Kasumi-1 (cell line): ENCODE measurements around the gene TPPP3.
A peak's percentile ranks its signal among the peaks of the same experiment; 100 is the strongest.

Experiments used
- DNase-seq, 2 experiments: peaks; one replicate each; lab custom pipeline; 2025; lab: John Stamatoyannopoulos, UW

Gene TPPP3

DNA sequence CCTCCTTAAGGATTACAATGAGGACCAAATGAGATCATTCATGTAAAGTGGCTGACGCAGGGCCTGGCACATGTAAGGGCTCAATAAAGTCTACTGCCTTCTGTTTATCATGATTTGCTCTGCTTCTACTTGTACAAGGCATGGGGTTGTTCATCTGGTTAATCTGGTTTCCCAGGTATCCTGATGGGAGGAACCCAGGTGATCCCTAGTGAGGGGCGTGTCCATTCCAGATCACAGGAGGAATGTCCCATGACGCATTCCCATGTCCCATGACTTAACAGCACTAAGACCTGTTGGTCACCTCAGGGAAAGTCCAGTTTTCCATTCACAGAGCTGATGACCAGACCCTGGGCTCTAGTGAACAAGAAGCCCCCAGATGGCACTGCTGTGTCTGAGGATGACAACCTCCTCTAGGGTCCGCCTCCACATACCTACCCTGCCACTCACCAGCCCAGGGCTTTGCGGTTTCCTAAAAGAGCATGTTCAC, 11.5 kb upstream of the TPPP3 start:
- DNase-seq: no peak

DNA sequence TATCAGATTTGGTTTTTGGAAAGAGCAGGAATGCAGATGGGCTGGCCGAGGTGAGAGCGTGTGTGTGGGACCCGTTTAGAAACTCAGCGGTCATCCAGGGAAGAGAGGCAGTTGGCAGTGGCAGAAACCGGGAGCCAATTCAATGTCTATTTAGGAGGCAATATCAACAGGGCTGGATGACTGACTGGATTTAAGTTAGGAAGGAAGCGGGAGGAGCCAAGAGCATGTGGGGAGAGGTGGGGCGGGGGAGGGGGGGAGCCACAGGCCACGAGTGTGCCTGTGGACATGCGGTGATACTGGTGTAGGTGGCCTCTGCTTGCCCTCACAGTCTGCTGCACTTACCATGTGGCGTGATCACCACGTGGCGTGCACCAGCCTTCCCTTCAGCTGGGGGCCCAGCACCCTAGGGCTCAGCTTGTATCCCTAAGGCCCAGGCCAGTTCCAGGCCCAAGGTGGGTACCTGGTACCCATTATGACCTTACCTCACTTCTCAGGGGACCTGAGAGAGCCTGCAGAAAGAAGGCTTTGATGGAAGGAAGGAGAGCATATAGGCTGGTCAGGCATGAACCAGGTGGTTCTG, 10.8 kb upstream of the TPPP3 start:
- DNase-seq: no peak

- DNase-seq: no peak
Observed at GRCh38 chr16:67400901-67401300, 7.6 kb upstream of the TPPP3 start.

GRCh38 chr16:67399749-67400704, 6.7 kb upstream of the TPPP3 start:
- no peak for DNase-seq

GRCh38 chr16:67399218-67399733, 6.0 kb upstream of the TPPP3 start:
- DNase-seq: peak in 1 of 2 experiments; percentile 10

DNA sequence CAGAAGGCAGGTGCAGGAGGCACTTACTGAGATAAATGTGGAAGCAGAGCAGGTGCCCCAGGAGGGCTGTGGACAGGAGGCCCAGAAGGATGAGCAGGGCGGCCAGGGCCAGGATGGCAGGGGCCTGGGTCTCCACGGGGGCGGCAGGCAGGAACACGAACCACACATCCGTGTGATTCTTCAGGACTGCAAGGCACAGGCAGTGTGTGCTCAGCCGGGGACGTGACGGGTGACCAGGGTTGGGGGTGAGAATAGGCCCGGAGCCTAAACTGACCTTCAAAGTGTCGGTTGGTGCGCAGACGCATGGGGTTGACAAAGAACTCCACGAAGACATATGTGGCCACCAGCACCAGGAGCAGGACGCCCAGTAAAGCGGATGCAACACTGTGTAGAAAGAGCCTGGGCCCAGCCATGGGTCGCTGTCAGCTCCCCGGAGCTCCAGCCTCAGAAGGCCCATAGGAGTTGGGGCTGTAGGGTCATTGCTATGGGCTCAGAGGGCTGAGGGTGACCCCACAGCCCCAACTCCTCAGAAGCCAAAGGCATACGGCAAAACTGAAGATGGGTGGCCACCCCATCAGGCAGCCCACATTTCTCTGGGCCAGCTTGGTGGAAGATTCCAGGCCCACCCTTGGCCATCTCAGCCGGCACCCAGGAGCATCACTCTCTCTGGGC, 5.4 kb upstream of the TPPP3 start:
- no peak for DNase-seq

GRCh38 chr16:67397812-67398545, 4.7 kb upstream of the TPPP3 start:
- DNase-seq: no peak

DNA sequence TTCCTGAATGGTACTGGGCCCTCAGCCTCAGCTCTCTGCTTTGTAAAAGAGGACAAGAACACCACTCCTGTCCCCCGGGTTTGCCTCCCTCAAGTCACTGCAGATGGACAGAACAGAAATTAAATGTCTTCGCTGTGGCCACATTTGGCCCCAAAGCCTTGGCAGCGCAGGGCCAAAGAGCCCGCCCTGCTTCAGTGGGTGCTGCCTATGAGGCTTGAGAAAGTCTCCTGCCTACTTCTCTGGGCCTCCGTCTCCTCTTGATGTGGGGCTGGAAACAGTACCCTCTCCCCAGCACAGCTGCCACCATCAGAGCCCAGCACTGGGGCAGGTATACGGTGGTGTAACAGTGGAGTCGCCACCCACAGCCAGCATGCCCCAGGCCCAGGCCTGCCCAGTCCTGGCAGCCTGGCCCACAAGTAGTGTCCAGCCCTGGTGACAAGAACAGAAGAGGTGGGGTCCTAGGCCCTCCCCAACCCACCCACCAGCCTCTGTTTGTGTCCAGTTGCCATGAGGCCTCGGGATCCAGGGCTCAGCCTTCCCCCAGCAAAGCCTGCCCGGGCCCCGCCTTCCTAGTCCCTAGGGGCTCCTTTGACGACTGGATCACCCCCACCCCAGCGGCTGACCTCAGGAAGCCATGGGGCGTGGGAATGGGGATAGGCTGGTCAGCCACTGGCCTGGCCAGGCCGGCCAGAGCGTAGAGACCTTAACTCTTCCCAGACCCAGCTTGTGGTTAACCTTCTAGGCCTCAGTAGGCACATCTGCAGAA, 3.9 kb upstream of the TPPP3 start:
- DNase-seq: no peak

GRCh38 chr16:67396159-67397035, 3.1 kb upstream of the TPPP3 start:
- no peak for DNase-seq

GRCh38 chr16:67395458-67396158, 2.3 kb upstream of the TPPP3 start:
- DNase-seq: no peak

DNA sequence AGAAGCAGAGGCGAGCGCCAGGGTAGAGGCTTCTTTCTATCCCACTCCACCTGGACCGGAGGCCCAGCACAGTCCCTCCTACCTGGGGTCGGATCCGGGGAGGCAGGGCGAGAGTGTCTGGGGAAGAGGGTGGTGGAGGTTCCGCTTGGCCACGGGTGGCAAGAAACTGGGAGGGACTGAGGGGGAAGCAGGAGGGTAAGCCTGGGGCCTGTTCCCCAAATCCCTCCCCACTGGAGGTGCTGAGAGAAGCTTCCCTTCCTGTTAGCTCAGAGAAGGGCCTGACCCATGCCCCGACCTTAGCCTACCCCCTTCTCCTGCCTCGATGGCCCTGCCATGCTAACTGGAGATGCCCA, 1.8 kb upstream of the TPPP3 start:
- no peak for DNase-seq

DNA sequence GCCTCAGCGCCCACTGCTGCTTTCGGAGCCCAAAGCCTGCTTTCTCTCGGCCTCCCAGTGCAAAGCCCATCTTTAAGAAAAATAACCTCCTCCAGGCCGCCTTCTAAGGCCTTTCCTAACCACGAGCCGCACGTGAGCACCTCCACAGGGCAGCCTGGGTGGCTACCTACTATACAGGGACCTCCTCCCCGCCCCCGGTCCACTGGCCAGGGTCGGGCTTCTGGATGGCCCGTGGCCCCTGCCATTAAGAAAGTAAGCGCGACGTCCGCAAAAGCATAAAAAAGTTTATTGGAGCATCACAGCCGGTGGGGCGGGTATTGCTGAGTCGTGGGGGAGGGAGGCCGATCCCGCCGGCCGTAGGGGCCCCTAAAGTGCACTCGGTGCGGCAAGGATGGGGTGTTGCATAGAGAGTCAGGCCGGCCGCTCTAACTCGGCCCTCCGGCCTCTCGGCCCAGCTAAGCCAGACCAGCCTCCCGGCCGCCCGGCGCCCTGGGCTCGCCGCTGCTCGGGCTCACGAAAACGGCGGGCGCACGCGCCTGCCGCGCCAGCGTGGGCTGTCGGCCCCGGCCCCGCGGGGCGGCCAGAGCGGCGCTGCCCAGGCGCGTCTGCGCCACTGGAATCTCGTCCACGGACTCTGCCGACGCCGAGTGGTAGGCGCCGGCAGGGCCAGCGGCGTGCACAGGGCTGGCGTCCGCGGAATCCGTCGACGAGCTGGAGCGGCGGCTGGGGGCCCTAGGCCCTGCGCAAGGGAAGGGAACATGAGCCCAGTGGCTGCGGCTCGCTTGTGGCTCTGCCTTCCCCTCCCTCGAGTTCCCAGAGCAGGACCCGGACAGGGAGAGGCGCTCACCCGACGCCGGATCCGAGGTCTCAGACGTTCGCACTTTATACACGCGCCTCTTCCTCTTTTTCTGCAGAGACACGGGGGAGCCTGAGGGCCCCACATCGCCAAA, 1.1 kb upstream of the TPPP3 start:
- peak; percentile 79 to 85 for DNase-seq

GRCh38 chr16:67393788-67394154, 473 bp upstream of the TPPP3 start:
- DNase-seq: no peak

DNA sequence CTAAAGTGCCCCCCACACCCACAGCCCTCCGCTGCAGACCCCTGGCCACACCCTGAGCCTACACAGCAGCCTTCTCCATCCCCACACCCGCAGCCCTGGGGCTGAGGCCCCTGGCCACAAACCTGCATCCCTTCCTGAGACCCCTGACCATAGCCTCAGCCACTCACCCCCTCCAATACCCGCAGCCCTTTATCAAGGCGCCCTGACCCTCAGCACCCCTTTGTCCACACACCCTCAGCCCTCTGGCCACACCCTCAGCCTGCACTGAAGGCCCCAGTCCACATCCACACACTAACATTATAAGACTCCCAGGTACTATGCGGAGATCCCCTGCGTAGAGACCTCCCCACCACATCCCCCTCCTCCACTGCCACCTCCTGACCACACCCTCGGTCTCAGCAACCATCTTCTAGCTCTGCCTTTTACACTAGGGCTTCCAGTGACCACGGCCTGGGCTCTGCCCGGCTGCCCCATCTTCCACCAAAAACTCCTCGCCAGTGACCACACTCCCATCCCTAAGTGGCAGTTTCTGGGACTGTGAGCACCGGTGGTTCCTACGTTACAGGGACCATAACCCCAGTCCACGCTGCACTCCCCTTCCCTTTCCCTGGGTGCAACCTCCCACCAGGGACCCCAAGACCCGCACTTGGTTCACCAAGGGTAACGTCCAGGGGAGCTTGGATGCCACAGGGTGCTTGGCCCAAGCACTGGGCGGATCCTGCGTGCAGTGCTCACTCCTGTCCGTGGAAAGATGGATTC, 818 bp downstream of the TPPP3 start:
- DNase-seq: no peak

DNA sequence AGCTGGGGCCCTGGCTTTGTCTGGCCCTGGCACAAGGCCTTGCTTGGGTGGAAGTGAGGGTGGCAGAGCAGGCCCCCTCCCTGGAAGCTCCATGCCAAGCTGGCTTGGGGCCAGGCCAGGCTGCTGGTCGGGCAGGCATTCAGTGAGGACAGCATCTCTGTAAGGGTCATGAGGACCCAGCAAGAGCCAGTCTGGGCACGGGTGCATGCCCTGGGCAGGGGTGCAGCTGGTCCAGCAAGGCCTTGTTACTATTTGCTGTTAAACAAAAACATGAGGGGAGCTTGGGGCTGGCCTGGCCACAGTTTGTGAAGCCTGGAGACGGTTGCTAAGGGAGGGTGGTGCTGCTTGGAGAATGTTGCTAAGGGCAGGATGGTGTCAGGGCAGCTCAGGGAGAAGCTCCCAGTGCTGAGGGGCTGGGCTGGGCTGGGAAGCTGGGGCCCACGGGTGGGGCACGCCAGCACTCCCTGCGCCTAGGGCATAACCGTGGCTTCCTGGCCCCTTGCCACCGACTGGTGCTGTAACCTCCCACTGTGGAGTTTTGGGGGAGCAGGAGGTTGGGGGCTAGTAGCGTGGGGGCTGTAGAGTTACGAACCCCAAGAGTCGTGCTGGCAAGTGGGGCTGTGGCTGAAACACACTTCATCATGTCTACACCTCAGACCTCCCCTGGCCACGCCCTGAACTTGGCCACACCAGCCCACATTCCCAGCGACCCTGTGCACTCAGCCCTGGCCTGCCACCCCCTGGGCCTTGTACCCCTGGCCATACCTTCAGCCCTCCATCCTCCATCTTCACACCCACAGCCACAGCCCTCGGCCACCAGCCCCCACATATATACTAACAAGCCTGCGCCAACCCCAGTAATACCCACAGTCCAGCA, 1.6 kb downstream of the TPPP3 start:
- DNase-seq: no peak

DNA sequence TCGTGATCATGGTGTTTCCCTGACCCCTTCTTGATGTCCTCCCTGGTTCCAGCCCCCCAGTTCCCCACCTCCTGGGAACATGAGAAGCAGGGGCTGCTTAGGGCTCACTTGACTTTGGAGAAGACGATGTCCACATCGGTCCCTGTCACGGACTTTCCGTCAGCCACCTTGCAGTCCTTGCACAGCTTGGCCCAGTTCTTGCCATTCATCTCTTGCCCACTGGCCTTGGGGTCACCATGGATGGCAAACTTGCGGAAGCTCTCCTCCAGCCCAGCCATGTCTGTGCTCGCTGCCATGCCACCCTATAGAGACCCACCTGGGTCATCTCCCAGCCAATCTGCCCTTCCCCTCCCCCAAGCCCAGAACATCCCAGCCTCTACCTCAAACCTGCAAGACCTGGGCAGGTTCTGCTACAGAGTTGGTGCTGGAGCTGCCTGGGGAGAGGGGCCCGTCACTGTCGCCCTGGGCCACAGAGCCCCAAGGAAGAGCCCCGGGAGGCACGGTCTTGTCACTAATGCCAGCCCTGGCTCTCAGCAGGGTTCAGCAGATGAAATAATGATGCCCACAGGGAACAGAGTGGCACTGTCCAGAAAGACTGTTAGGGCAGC, 2.4 kb downstream of the TPPP3 start:
- DNase-seq: no peak
